HL-60/S4 treated with retinoic acid at 250 ng/mL for 4 days and 3 days (cell line): ENCODE data around the gene KRT34.

ENCODE experiments used
- in situ Hi-C: fragments of 300-500 bp; cut with MboI; formaldehyde crosslinking; loops from 2 replicates; pipeline ENCODE4 v1.7.0; 2022; ENCODE audit warnings: low sequenced_read_pairs

KRT34 gene

GRCh38 chr17:41333836-41334235 is 48.3 kb downstream of the KRT34 start:
- in situ Hi-C loops: no loop called here

GRCh38 chr17:41333098-41333497 is 49.0 kb downstream of the KRT34 start:
- in situ Hi-C loops: no loop called here

GRCh38 chr17:41332239-41332638 is 49.9 kb downstream of the KRT34 start:
- in situ Hi-C loops: no loop called here

- in situ Hi-C loops: no loop called here
Observed at GRCh38 chr17:41331606-41332005, 50.5 kb downstream of the KRT34 start.

- in situ Hi-C loops: no loop called here
Observed at GRCh38 chr17:41329279-41329948, 52.7 kb downstream of the KRT34 start.

- in situ Hi-C loops: no loop called here
Observed at GRCh38 chr17:41328207-41328606, 53.9 kb downstream of the KRT34 start.
